Neural progenitor cell (in vitro differentiated cells): ENCODE results near the gene CD180.

Experiments
- CTCF ChIP-seq: fragments of 200-600 bp; sonication (generic); IDR thresholded peaks from 2 replicates; pipeline ENCODE4 v1.5.1; 2017; ENCODE audit warnings: antibody characterized with exemption, mild to moderate bottlenecking
- EZH2 ChIP-seq: fragments of 200-600 bp; sonication (generic); IDR thresholded peaks from 2 replicates; pipeline ENCODE4 v1.6.1; 2017; ENCODE audit warnings: antibody characterized with exemption, mild to moderate bottlenecking, moderate library complexity
- EZH2phosphoT487 ChIP-seq: fragments of 200-600 bp; sonication (generic); IDR thresholded peaks from 2 replicates; pipeline ENCODE4 v1.6.1; 2017; ENCODE audit warnings: antibody characterized with exemption

- TF ChIP-seq CTCF (no peak), EZH2 (no peak), EZH2phosphoT487 (no peak)
These were observed 7.1 kb upstream of the CD180 start for GRCh38 chr5:67203701-67204074.
